HG03469 (cell line): ENCODE data around the gene DIPK1B.

Experiments used
- ATAC-seq: cut with Tn5 transposase; IDR thresholded peaks from one replicate; pipeline ENCODE4 v1.9.1; 2021; ENCODE audit warnings: mild to moderate bottlenecking, moderate library complexity, moderate number of reproducible peaks; ENCODE audit not compliant: unreplicated experiment

The DIPK1B gene

DNA sequence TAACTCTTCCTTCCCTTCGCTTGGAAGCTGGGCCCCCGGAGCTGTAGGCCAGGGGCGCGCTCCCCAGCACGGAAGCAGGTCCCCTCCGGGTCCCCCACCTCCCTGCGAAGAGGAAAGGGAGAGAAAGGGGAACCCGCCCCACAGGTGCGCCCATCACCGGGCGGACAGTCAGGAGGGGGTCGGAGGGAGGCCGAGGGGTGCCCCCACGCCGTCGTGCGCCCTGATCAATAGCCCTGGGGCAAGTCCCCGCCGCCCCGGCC lies 25.9 kb upstream of the DIPK1B start:
- ATAC-seq = no peak

DNA sequence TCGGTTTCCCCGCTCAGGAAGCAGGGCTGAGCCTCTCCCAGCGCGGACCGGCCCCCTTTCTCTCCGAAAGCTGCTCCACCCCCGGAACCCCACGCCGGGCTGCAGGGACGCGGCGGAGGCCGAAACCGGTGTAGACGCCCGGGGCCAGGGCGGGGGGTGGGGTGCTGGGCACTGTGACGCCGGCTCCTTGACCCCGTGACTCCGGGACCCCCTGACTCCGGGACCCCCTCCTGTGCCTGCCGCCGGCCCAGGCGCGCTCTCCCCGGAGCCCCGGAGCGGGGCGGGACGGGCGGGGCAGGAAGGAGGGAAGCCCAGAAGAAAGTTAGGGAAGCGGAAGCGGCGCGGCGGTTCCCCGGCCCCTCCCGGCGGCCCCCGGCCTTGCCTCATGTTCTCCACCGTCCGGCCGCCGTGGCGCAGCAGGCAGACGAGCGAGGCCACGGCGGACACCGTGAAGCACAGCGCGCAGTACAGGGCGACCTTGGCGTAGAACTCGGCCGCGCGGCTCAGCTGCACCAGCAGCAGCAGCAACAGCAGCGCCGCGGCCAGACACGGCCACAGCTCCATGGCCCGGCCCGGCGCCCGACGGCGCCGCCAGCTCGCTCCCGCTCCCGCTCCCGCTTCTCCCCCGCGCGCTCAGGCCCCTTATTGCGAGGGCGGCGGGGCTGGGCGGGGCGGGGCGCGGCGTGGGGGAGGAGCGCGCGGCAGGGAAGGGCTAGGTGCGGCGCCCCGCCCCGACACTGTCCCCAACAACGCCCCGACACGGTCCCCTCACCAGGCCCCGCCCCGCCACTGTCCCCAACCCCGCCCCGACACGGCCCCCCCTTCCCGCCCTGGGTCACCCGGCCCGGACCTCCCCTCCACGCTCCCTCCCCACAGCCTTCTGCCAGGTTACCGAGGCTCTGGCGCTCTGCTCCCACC lies 25.3 kb upstream of the DIPK1B start, which contains the start of gene AGPAT2:
Gene AGPAT2 (minus strand): TSS at position 664 of the 918 bp plus-strand sequence. CDS start 100 bp downstream, at position 564.
- no peak for ATAC-seq

GRCh38 chr9:136687721-136688223 lies 24.6 kb upstream of the DIPK1B start:
- no peak for ATAC-seq

- ATAC-seq = no peak
Observed at GRCh38 chr9:136688274-136689107, 23.9 kb upstream of the DIPK1B start.

DNA sequence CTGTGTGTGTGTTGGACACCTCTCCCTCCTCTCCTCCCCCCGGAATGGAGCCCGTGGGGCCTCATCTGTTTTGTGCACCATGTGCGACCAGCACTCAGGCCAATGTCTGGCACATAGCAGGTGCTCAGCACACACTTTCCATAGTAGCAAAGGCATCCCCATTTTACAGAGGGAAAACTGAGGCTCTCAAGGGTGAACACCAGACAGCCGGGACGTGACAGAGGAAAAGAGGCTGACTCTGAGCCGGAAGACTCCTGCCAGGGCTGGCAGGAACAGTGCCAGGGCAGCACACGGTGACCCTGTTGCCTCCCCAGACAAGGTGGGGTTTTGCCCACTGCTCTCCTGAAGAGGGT lies 23.3 kb upstream of the DIPK1B start:
- ATAC-seq = no peak

GRCh38 chr9:136690104-136690805 lies 22.1 kb upstream of the DIPK1B start:
- no peak for ATAC-seq

DNA sequence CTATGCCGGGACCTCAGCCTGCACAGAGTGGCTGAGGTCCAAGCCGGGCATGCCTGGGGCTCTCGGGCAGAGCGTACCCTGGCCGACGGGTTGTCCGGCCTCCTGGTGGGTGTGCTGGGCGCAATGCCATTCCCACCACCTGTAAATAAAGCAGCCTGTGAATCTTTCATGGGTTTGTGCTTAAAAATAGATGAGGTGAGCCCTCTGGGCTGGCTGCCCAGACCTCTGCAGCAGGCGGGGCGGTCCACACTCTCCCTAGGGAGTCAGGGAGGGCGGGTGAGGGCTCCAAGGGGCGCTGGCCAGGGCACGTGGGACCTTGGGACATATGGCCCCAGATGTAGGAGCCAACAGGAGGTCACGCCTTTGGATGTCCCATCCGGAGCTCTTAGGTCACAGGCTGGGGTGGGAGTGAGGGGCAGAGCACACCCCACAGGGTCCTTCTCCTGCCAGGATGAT lies 21.5 kb upstream of the DIPK1B start:
- no peak for ATAC-seq

DNA sequence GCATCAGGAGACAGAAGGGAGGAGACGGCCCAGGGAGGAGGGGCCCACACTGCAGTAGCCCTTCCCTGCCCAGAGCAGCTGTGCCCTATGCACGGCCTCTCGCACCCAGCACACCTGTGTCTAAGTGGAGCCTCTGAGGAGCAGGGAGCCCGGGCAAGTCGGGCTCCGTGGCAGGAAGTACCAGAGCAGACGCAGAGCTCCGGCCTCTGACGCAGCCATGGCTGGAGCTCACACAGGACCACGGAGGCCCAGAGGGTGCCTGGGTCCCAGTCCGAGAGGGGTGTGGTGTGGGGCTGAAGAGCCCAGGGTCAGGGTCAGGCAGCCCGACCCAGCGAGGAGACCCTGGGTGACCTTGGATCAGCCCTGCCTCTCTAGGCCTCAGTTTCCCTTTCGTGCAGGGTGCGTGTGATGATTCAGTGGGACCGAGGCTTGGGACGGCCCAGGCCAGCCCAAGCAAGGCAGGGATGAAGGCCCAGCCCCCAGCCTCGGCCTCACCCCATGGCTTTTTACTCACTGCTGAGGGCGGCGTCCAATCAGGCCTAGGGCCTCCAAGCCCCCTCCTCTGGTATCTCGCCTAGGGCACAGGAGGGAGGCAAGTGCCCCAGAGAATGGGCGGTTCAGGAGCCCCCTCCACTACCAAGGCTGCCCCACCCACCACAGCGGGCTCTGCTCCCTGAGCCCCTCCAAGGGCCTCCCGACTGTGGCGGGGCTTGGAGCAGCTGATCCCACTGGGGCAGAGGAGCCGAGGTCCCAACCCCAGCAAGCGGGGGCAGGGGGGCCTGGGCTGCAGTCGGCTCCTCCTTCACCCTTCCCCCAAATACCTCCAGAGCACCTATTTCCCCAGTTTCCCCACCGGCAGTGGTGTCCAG lies 20.8 kb upstream of the DIPK1B start:
- ATAC-seq = no peak

- ATAC-seq = no peak
Observed at GRCh38 chr9:136692185-136693134, 19.9 kb upstream of the DIPK1B start.

- no peak for ATAC-seq
Observed at GRCh38 chr9:136693135-136693489, 19.3 kb upstream of the DIPK1B start.

DNA sequence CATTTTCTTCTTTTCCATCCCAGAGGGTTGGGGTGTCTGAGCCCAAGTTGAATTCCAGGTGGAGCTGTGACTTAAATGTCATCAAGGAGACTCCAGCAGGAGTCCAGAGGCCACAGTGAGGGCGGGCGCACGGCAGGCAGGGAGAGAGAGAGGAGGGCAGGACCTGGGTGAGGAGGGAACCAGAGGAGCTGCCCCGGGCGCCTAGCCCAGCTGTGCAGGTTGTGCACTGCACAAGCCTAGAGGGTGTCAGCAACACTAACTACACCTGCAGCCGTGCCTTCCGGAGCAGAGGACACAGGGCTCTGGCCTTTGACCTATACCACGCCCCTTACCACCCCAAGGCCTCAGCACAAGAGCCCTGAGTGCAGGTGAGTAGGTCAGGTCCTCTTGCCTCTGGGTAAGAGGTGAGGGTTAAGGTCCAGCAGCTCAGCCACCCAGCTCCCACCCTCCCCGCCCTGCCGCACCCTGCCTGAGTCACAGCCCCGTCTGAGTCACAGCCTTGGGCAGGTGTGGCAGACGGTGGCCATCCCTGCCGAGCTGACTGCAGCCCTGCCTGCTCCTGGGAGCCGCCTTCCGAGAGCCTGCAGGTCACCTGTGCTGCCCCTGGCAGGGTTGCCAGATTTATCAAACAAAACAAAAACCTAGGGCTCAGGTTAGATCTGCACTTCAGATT lies 18.7 kb upstream of the DIPK1B start:
- no peak for ATAC-seq

GRCh38 chr9:136694163-136694871 lies 18.1 kb upstream of the DIPK1B start:
- no peak for ATAC-seq

DNA sequence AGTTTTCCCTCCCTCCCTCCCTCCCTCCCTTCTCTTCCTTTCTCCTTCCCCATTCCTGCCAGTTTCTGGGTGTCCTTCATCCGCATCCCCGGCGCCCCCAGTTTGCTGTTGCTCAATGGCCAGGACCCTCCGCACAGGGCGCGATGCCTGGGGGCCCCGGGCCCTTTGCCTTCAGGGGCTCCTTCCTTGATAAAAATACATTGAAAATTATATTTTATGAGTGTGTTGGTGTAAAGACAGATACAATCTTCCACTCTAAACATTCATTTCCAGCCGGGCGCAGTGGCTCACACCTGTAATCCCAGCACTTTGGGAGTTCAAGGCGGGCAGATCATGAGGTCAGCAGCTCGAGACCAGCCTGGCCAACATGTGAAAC lies 17.5 kb upstream of the DIPK1B start:
- ATAC-seq = no peak

DNA sequence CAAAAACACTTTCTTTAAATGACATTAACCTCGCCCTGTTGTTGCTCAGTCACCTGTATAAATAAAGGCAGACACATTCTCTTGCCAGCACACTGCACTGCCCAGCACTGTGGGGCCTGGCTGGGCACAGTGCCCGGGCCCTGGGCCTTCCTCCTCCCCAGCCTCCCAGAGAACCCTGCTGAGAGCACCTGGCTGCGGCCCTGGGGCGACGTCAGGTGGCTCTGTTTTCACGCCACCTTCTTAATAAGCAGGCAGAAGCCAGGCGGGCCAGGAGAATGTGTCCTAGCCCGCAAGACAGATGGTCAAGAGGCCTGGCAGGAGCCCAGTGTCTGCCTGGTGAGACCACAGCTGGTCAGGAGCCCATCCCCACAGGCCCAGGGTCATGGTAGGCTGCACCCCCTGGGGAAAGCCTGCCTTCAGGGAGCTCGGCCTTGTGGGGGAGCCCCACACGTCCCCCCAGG lies 16.9 kb upstream of the DIPK1B start:
- ATAC-seq = no peak

GRCh38 chr9:136695955-136696354 lies 16.4 kb upstream of the DIPK1B start:
- ATAC-seq = no peak

DNA sequence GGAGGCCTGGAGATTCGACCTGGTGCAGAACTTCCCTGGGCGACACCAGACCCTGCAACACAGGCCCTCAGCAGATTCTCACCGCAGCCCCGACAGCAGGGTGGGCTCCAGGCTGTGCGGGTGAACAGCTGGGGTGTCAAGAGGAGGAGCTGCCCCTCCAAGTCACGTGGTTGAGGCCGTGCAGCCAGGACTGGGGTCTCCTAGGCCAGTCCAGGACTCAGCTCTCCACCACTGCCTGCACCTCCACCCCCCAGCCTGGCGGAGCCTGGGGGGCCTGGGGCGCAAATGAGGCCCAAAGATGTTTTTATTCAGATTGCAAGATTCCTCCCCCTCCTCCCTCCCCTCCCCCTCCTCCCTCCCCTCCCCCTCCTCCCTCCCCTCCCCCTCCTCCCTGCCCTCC lies 15.9 kb upstream of the DIPK1B start:
- no peak for ATAC-seq

- ATAC-seq = no peak
Observed at GRCh38 chr9:136697146-136697820, 15.1 kb upstream of the DIPK1B start.
